Activated CD4-positive, alpha-beta T cell treated with anti-CD3 and anti-CD28 coated beads, Interleukin-2, amount 50 U/mL, for 16 hours (primary cell): Measurements from ENCODE around the gene SDHAF2.
"Not testable (repeated sequence)": the region's sequence is repeated elsewhere in the genome, so short reads cannot be mapped to it uniquely, and the experiment has no call there.

Experiments
- DNase-seq: peaks from one replicate; pipeline ENCODE4 v3.0.0-alpha.2; 2020

Gene SDHAF2

DNA sequence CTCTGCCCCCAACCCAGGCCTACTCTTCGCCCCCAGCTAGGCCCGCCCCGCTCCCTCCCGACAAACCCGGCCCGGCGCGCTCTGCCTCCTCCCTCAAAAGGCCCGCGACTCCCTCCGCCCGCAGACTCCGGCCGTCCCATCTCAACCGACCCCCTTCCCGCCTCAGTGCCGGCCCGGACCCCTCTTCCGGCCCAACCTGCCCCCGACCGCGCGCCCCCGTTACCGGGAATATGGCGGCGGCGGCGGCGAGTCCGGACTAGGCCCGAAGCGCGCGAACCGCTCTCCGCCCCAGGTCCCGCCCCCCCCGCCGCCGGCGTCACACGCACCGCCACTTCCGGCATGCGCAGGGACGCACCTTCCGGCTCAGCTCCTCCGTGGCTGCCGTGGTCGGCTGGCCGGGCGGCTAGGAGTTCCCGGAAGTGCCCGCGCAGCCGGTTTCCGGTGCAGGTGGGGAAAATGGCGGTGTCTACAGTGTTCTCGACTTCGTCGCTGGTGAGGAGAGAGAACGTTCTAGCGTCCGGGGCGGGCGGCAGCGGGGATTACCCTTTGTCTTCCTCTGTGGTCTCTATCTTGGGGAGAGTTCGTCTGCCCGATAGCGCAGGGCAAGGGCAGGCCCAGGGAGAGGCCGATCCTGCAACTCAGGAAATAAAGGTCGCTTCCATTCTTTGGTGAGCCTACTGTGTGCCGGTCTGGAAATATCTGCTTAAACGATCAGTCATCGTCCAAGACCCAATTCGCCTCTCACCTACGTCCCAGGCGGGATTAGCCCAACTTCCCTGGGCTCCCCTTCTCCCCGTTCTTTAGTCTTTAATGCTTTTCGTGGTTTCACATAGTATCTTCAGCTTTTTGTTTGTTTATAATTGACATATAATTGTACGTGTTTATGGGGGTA, at the start of gene SDHAF2, which contains the start of gene CPSF7:
Gene SDHAF2, plus strand, starts transcription at position 434 of the 892 bp plus-strand sequence. Its CDS starts 23 bp downstream, at position 457.
Gene CPSF7, minus strand, starts transcription at position 285 of the 892 bp plus-strand sequence. CDS start 740 bp downstream, outside the sequence.
- DNase-seq: peak; percentile 98

DNA sequence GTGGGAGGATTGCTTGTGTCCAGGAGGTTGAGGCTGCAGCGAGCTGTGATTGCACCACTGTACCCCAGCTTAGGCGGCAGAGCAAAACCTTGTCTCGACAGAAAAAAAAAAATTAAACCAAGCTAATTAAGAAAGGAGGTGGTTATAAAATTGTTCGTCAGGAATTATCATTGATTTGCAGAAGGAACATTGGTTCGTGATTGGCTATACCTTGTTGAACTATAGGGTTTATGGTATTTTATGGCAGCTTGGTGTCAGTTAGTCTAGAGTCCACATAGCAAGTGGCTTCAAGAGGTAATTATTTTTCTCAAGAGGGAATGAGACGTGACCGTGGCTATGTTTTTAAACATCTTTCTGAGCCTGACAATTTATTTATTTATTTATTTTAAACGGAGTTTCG, 49.0 kb upstream of the SDHAF2 start:
- DNase-seq: no peak

DNA sequence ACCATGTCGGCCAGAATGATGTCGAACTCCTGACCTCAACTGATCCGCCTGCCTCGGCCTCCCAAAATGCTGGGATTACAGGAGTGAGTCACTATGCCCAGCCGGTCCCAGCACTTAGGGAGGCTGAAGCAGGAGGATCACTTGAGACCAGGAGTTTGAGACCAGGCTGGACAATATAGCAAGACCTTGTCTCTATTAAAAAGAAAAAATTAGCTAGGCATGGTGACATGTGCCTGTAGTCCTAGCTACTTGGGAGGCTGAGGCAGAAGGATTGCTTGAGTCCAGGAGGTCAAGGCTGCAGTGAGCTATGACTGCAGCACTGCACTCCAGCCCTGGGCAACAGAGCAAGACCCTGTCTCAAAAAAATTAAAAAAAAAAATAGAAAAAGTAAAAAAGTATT, 46.1 kb upstream of the SDHAF2 start:
- not testable (repeated sequence) for DNase-seq

DNA sequence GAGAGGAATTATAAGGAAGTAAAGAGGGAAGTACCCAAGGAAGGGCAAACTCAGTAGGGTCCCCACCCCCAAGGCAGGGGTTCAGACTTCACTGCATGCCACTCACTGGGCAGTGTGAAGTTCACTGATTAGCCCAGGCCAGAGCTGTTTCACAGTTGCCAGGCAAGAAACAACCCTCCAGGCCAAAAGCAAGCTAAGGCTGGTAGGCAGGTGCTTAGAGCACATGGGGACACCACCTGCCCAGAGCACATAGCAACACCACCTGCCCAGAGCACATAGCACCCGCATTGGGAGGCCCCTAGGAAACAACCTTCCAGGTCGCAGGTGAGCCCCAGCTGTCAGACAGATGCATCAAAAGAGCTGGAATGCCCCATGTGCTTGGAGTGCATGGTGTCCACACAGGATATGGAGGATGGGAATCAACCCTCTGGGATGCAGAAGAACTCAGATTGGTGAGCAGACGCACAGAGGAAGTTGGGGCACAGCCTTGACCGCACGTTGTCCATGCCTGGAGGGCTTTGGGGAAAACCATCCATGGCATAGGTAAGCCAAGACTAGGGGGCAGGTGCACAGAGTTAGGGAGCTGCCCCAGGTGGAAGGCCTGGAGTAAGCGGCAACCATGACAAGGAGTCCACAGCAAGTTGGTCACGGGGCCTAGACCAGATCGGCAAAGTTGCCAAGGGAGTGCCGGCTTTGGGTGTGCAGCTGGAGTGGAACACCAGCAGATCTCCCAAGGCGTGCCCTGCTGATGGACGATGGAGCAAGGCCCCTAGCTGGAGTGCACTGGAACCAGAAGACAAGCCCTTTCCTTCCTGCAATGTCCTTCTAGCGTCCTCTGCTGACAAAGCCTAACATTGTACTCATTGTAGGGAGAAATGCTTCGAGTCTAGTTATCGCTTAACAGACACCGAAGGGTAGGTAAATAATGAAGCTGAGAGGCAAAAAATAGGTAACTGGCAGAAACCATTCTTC, 45.4 kb upstream of the SDHAF2 start:
- DNase-seq: no peak

DNA sequence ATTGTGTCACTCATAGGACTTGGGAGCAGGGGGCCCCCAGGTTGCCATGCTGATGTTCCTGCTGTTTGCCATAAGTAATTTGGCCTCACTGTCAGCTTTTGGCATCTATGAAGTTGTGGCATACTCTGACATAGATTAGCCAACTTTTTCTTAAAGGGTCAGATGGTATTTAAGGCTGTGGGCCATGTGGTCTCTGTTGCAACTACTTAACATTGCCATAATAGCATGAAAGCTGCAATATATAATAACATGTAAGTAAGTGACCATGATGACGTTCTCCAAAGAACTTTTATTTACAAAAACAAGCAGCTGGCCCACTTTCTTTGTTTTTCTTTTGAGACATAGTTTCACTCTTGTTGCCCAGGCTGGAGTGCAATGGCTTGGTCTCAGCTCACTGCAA, 39.8 kb upstream of the SDHAF2 start:
- no peak for DNase-seq

DNA sequence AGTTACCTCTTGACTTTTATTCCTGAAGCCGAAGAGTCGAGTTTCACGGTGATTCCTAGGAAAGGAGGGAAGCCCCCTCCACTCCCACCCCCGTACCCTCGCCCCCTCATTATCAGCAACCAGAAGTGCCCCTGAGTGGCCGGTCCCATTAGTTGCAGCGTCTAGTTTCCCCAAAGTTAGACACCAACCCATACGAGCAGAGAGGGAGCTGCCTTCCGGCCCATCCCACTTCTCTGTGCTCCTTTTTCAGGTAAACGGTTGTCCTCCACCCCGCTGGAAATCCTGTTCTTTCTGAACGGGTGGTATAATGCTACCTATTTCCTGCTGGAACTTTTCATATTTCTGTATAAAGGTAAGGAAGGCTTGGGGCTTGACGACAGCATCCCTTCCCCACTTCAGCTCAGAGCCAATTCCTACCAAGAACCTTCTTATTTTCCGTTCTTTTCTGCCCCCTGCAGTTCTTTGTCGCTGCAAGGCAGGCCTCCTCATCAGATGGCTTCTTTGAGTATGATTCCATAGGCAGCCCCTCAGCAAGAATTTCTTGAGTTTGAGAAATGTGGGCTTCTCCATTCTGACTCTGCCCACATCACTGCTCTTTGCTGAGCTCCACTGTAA, 36.8 kb upstream of the SDHAF2 start:
- no peak for DNase-seq

DNA sequence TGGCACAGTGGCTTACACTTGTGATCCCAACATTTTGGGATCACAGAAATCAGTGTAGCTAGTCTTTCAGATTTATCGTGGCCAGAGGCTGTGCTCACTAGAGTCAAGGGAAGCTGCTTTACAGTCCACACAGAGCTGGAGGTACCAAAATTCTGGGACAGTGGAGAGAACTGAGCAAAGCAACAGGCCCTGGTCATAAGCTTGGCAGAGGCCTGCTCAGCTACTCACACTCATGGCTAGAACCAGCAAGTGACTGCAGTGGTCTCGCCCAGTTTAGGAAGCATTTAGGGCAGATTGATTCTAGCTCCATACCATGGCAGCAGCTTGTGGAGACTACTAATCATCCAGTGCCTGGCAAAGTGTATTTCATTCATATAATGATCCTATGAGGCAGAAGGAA, 28.8 kb upstream of the SDHAF2 start:
- DNase-seq: no peak

DNA sequence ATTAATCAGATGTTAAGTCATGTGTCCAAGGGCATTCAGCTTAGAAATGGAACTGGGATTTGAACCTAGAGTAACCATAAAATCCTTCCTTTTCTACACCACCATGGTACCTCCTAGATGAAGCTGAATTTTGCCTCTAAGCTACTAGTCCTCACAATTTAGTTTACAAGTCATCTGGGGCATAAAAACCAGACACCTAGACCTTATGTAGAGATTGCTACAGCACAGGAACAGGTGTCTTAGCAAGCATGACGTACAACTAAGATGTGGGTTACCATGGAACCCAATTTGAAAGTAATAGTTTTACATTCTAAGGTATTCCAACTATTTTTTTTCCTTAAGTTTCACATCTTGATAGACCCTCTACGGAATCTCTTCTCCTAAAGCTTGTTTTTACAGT, 28.4 kb upstream of the SDHAF2 start:
- DNase-seq: no peak

DNA sequence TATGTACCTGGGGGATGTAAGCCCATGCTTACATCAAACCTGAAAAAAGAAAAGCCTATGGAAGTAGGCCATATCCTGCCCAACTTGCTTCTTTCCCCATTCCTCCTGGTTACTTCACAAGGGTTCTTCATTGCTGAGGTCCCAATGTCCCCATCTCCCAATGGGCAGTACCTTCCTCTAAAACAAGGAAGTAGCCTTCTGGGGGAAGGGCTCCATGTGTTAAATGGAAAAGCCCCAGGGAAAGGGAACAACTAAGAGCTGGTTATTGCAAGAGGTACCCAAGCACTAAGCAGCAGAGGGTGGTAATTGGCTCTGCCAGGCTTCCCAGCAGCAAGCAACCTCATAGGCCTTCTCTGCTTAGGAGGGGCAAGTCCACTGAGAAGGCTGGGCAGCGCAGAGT, 26.3 kb upstream of the SDHAF2 start:
- no peak for DNase-seq

DNA sequence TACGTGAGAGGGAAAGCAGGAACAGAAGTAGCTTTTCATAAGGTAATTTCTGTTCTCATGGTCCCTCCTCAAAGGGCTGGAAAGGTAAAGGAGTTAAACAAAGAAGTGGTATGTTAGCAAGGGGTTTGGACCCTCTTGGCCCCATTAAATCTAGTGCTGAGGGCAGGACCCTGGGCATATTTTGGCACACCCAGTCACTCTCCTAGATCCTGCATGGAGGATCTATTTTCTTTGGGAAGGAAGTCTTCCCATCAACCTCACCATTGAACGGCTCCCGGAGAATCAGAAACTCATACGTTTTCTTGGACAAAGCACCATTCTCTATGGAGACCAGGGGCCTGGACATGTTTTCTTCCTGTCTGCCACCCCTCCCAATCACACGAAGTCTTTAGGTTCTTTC, 25.8 kb upstream of the SDHAF2 start:
- no peak for DNase-seq

DNA sequence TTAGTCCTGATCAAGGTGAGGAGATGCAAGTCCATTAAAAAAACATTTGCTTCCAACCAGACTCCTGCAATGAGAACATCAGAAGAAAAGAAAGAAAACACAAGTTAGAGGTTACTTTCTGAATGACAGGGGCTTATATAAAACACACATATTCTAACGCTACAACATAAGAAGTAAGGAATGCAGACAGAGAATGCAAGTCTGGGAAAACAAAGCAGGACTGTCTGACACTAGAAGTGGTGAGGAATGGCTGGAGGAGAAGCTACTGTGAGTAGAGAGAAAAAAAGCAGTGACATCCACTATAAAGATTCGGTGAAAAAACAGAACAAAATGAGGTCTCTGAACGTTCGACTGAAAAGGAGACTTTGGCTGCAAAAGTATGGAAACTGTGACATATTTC, 25.3 kb upstream of the SDHAF2 start:
- DNase-seq: no peak

DNA sequence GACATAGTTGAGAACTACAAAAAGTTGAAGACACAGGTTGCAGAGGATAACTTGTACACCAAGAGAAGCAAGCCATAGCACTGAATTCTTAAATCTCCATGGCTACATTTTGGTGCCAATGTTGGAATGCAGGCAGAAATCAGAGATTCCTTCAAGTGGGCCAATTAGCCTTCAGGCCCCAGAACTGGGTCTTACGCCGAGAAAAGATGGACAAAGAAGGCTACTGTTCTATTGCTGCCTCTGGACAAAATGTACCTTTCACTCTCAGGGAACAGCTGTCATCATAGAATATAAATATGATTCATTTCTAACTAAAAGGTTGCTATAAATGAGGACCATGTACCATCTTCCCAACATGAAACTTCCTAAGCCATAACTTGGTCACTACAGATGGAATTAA, 23.9 kb upstream of the SDHAF2 start:
- DNase-seq: no peak

DNA sequence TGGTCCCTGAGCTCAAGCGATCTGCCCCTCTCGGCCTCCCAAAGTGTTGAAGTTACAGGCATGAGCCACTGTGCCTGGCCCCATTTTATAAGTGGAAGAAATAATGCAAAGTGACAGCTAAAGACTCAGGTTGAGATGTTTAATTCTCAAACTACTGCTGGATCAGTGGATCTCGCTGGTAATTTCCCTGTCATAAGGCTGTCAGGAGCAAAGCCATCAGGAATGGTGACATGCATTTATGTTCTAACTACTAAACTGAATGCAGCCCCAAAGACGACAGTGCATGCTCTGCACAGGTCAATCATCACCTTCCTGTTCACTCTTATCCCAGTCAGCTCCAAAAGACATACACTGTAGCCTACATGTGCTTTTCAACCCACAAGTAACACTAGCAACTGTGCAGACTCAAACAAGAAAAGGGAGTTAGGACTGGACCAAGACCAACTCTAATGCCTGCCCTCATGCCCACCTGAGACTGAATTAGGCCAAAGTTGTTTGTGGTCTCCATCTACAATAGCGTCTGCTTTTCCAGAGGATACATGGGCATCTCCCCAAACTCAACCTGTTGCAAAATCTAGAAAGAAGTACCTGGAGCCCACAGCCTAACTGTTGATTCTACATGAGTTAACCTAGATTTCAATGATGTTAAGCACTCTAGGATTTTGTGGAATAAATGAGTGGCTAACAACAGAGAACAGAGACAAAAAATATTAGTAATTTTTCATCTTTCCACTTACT, 22.8 kb upstream of the SDHAF2 start:
- DNase-seq: no peak

DNA sequence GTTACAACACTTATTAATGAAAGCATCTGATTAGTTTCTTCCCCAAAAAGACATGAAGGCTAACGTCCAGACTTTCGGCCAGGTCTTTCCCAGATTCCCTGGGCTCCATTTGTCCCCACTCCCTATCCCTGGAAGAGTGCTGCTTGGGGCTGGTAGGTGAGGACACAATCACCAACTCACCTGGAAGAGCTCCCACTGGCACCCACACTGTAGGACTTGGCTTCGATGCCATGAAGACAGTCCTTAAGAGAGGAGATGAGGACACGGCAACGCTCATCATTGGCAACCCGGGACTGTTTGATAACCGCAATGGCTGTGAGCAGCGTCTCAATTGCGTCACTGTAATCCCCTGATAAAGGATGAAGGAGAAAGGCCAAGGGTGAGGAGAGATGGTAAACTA, 18.3 kb upstream of the SDHAF2 start:
- DNase-seq: no peak

DNA sequence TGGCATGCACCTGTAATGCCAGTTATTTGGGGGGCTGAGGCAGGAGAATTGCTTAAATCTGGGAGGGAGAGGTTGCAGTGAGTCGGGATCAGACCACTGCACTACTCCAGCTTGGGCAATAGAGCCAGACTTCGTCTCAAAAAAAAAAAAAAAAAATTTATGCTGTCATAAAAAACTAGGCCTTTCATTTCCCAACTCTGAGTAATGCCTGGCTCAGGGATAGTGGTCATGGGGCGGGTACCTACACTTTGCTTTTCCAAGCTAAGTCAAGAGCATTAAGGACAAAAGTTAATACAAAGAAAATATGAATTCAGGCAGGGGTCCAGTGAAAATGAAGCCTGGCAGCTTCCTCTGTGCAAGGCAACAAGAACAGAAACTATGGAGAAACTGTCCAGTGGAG, 16.4 kb upstream of the SDHAF2 start:
- DNase-seq: no peak

DNA sequence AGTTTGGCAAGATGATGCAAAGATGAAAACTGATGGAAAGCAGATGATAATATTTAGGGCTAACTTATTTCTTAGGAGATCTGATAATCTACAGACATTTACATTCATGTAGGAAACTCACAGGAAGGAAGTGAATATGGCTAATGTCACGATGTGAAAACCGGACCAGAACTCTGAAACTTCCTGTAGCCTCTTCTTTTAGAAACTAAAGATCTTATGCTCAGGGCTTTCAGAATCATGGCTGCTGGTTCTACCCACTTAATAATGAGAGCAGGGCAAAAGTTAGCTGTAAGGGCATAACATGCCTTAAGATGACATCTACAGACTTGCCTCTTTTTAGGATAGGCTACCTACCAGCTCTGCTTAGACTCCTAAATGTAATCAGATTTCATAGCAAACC, 15.4 kb upstream of the SDHAF2 start:
- DNase-seq: no peak

DNA sequence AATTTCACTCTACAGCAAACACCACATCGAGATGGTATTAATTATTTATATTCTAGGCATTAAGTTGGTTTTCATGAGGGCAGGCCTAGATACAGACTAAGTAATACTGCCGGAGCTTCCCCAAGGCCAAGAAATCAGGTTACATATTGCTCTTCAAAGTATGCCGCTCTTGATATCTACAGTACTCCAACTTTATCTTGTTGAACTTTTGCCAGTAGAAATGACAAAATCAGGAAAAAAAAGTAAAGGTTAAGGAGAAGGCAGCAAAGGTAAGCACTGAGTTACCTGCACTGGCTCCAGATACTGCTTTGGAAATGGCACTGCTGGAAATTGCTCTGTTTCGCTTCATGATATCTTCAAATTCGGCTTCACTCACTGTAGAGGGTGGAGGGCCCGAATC, 14.5 kb upstream of the SDHAF2 start:
- DNase-seq: no peak

DNA sequence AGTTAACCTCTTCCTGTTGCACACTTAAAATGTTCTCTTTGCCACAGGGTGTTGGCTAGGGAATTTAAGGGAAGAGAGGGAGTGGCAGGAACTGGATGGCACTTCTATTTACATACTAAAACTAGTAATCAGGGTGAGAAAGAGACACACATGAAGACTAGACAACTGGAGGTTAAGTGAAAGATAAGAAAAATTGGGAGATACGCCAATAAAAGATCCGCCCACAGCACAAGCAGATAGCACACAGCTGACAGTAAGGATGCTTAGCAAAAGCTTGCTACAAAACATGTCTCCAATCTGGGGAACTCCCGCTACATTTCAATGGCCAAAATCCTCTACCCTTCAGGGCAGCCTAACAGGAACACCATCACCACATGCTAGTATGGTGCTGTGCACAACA, 13.0 kb upstream of the SDHAF2 start:
- DNase-seq: no peak

DNA sequence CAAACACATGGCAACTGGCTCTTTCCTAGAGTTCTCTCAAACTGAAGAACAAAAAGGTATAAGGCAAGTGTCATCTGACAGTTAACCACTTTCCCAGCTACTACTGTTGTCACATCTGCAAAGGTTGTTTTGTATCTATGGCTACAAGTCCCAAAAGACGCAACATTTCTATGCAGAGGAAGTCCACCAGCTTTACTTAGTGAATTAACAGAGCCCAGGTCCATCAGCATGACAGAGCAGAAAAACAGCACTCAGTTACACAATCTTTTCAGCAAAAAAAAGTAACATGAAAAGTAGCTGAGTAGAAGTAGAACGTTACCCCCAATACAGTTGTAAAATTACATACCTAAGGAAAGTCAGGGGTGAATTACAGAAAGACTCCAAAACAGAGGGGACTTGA, 12.3 kb upstream of the SDHAF2 start:
- DNase-seq: no peak

DNA sequence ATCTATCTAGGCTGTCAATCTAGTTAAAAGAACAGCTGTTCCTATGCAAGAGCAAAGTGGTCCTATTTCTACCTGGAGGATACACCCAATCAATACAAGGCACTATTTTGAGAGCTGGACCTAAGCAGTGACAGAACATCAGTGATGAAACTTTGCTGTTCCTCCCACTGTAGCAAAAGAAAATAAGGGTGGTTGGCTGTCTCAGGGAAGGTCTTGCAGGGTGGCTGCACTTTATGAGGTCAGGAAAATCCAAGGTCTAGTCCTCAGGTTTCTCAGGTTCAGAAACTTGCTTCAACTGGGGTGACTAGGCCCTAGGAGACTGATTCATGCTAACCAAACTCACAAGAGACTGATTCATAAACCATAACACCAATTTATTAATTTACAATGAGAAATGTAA, 11.8 kb upstream of the SDHAF2 start:
- no peak for DNase-seq

DNA sequence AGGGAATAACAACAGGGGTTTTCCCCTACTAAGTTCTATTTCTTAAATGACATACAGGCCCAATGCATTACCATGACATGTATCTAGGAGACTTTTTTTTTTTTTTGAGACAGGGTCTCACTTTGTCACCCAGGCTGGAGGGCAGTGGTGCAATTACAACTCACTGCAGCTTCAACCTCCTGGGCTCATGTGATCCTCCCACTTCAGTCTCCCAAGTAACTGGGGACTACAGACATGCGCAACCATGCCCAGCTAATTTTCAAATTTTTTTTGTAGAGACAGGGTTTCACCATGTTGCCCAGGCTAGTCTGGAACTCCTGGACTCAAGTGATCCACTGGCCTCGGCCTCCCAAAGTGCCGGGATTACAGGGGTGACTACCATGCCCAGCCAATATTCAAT, 7.7 kb upstream of the SDHAF2 start:
- DNase-seq: no peak

DNA sequence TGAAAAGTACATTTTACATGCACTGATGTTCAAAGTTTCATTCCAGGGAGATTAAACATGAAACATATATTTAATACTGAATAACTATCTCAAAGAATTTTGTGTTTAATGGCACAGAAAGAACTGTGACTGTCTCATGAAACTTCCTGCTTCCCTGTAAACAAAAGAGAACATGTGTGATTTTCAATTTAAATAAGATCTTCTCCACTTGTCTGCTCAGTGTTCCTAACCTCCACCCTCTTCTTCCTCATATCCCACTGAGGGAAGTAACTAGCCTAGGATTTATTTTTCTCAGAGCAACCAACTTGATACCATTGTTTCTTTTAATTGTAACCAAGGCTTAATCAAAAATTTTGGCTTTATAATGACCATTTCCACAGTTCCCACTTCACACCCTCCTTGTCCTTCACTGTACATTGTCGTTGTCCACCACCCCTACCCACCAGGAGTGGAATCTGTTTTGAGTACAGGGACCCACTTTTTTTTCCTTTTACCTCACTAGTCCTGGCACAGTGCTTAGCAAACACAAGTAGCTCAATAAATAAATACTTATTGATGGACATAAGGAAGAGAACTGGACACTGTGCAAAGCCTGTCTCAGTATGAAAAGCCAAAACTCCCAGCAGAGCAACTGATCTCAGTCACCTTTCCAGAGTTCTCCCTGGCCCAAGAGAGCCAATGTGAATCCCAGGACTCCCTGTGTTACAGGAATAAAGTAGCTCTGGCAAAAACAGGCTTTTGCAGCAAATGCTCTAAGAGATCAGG, 4.4 kb upstream of the SDHAF2 start:
- DNase-seq: no peak
